WTC11 (cell line): ENCODE results near the gene STBD1. TPM values are rescaled to one million over a fixed set of nuclear protein-coding genes. Genes with fewer than 3 reads are reported as not detected.

Experiments
- ATAC-seq: fragments of 200-7000 bp; cut with Tn5 transposase; 2 replicates; pipeline ENCODE4 v1.10.0; 2021; ENCODE audit warnings: mild to moderate bottlenecking, moderate library complexity
- CTCF ChIA-PET: fragments of 300-600 bp; sonication (Branson Sonifier 250); formaldehyde crosslinking; loops from one replicate; lab custom pipeline; 2021; ENCODE audit warnings: antibody characterized with exemption; lab: Charles Lee
- POLR2A ChIA-PET: fragments of 350-600 bp; sonication (Branson Sonifier 250); formaldehyde crosslinking; loops from one replicate; lab custom pipeline; 2021; ENCODE audit warnings: antibody characterized with exemption; lab: Charles Lee
- DNase-seq: peaks from one replicate; pipeline ENCODE4 v3.0.0; 2021; ENCODE audit warnings: low spot score
- H3K27ac Mint-ChIP-seq: 2 replicates; pipeline ENCODE4 v1.8.0; 2021; ENCODE audit warnings: mixed read lengths
- H3K27me3 Mint-ChIP-seq: 2 replicates; pipeline ENCODE4 v1.8.0; 2021; ENCODE audit warnings: low read depth, mild to moderate bottlenecking, moderate library complexity, mixed read lengths
- H3K36me3 Mint-ChIP-seq: 2 replicates; pipeline ENCODE4 v1.8.0; 2021; ENCODE audit warnings: mixed read lengths
- H3K4me1 Mint-ChIP-seq: 2 replicates; pipeline ENCODE4 v1.8.0; 2022; ENCODE audit warnings: mixed read lengths
- H3K4me3 Mint-ChIP-seq: 2 replicates; pipeline ENCODE4 v1.8.0; 2021; ENCODE audit warnings: mild to moderate bottlenecking, moderate library complexity, mixed read lengths
- H3K9me3 Mint-ChIP-seq: 2 replicates; pipeline ENCODE4 v1.8.0; 2021; ENCODE audit warnings: mixed read lengths
- AFF4 ChIP-seq: sonication (generic); formaldehyde crosslinking; IDR thresholded peaks from 2 replicates; pipeline ENCODE4 v1.8.1; 2023; ENCODE audit warnings: mild to moderate bottlenecking, missing genetic modification reagents, borderline replicate concordance
- ATF1 ChIP-seq: sonication (generic); formaldehyde crosslinking; IDR thresholded peaks from 2 replicates; pipeline ENCODE4 v1.8.1; 2023; ENCODE audit warnings: mild to moderate bottlenecking, moderate library complexity, missing genetic modification reagents
- CDX4 ChIP-seq: fragments of 250-450 bp; sonication (Bioruptor Pico); IDR thresholded peaks from 2 replicates; pipeline ENCODE4 v1.9.0; 2021; ENCODE audit warnings: moderate library complexity, mild to moderate bottlenecking, inconsistent platforms, borderline replicate concordance
- E2F5 ChIP-seq: sonication (generic); formaldehyde crosslinking; IDR thresholded peaks from 2 replicates; pipeline ENCODE4 v1.8.1; 2022; ENCODE audit warnings: mild to moderate bottlenecking, moderate library complexity, missing genetic modification reagents
- ETV6 ChIP-seq: sonication (generic); formaldehyde crosslinking; IDR thresholded peaks from 2 replicates; pipeline ENCODE4 v1.8.1; 2022; ENCODE audit warnings: mild to moderate bottlenecking, missing genetic modification reagents
- FOXJ3 ChIP-seq: sonication (generic); formaldehyde crosslinking; IDR thresholded peaks from 2 replicates; pipeline ENCODE4 v1.9.0; 2021; ENCODE audit warnings: missing genetic modification reagents, mild to moderate bottlenecking, borderline replicate concordance
- GRHL2 ChIP-seq: fragments of 250-450 bp; sonication (Bioruptor Pico); IDR thresholded peaks from 2 replicates; pipeline ENCODE4 v1.8.0; 2022; ENCODE audit warnings: mild to moderate bottlenecking, moderate library complexity; ENCODE audit not compliant: insufficient replicate concordance, severe bottlenecking
- JAZF1 ChIP-seq: fragments of 250-450 bp; sonication (Bioruptor Pico); IDR thresholded peaks from 2 replicates; pipeline ENCODE4 v1.9.0; 2021; ENCODE audit warnings: moderate library complexity, mild to moderate bottlenecking, inconsistent platforms
- NFYB ChIP-seq: sonication (generic); formaldehyde crosslinking; conservative IDR thresholded peaks from 2 replicates; pipeline ENCODE4 v1.8.0; 2022; ENCODE audit warnings: low read depth, missing genetic modification reagents
- NR3C1 ChIP-seq: sonication (generic); formaldehyde crosslinking; conservative IDR thresholded peaks from 2 replicates; pipeline ENCODE4 v1.8.1; 2023; ENCODE audit warnings: low read depth, mild to moderate bottlenecking, missing genetic modification reagents
- OVOL2 ChIP-seq: fragments of 250-450 bp; sonication (Bioruptor Pico); IDR thresholded peaks from 2 replicates; pipeline ENCODE4 v1.9.0; 2021; ENCODE audit warnings: mild to moderate bottlenecking, borderline replicate concordance
- RELA ChIP-seq: sonication (generic); formaldehyde crosslinking; IDR thresholded peaks from 2 replicates; pipeline ENCODE4 v1.8.1; 2022; ENCODE audit warnings: missing genetic modification reagents, mild to moderate bottlenecking, borderline replicate concordance
- RORB ChIP-seq: fragments of 250-450 bp; sonication (Bioruptor Pico); IDR thresholded peaks from 2 replicates; pipeline ENCODE4 v1.9.0; 2021; ENCODE audit warnings: mild to moderate bottlenecking
- ZBTB21 ChIP-seq: sonication (generic); formaldehyde crosslinking; IDR thresholded peaks from 2 replicates; pipeline ENCODE4 v1.8.1; 2023; ENCODE audit warnings: mild to moderate bottlenecking, missing genetic modification reagents, borderline replicate concordance
- ZBTB43 ChIP-seq: sonication (generic); formaldehyde crosslinking; IDR thresholded peaks from 2 replicates; pipeline ENCODE4 v1.8.1; 2023; ENCODE audit warnings: mild to moderate bottlenecking, missing genetic modification reagents
- ZNF263 ChIP-seq: sonication (generic); formaldehyde crosslinking; IDR thresholded peaks from 2 replicates; pipeline ENCODE4 v1.8.1; 2022; ENCODE audit warnings: low read depth, mild to moderate bottlenecking, moderate library complexity, missing genetic modification reagents
- ZNF423 ChIP-seq: fragments of 250-450 bp; sonication (Bioruptor Pico); IDR thresholded peaks from 2 replicates; pipeline ENCODE4 v2.1.2; 2022; ENCODE audit warnings: mild to moderate bottlenecking, moderate library complexity
- ZNF512 ChIP-seq: sonication (generic); formaldehyde crosslinking; IDR thresholded peaks from 2 replicates; pipeline ENCODE4 v1.8.1; 2022; ENCODE audit warnings: missing genetic modification reagents, borderline replicate concordance
- ZNF671 ChIP-seq: fragments of 250-450 bp; sonication (Bioruptor Pico); IDR thresholded peaks from 2 replicates; pipeline ENCODE4 v1.8.0; 2021; ENCODE audit warnings: mild to moderate bottlenecking
- total RNA-seq: library from RNA; stranded (reverse); gene quantifications from 3 replicates; pipeline ENCODE4 v1.2.3, GENCODE V29; 2021

Gene STBD1
- total RNA-seq, 1 experiment from 2014 or later = 1.4 TPM

- TF ChIP-seq ZNF512 = no peak
- TF ChIP-seq JAZF1 = no peak
- no peak for TF ChIP-seq ATF1 (CRISPR knock-in tag)
Measured at GRCh38 chr4:76270244-76271175, 36.0 kb upstream of the STBD1 start (continued).

- Mint-ChIP-seq H3K27ac (no peak overlapping the region), H3K36me3 (no peaks in the 10 kb centered on the region), H3K9me3 (no peaks in the 10 kb centered on the region), H3K4me1 (no peaks in the 10 kb centered on the region), H3K4me3 (no peak overlapping the region), H3K27me3 (peaks cover 3% of the 10 kb centered on the region)
- CTCF ChIA-PET = interaction anchor here (1.3 kb wide), 1 partner anchor 107 kb away, joined by 3 read pairs; no protein-coding TSS in a partner anchor
- POLR2A ChIA-PET = no interaction called here
- ATAC-seq (no peak), DNase-seq (no peak)
- no peak for TF ChIP-seq NR3C1
- no peak for TF ChIP-seq ZNF671 (CRISPR knock-in tag)
- TF ChIP-seq E2F5 (CRISPR knock-in tag) = no peak
- no peak for TF ChIP-seq ZNF263 (CRISPR knock-in tag)
- no peak for TF ChIP-seq CDX4 (CRISPR knock-in tag)
- no peak for TF ChIP-seq NFYB (CRISPR knock-in tag)
- no peak for TF ChIP-seq ETV6 (CRISPR knock-in tag)
- no peak for TF ChIP-seq OVOL2 (CRISPR knock-in tag)
- no peak for TF ChIP-seq GRHL2 (CRISPR knock-in tag)
- no peak for TF ChIP-seq ZBTB21 (CRISPR knock-in tag)
- no peak for TF ChIP-seq RORB (CRISPR knock-in tag)
Measured at GRCh38 chr4:76271248-76271647, 35.3 kb upstream of the STBD1 start.

- Mint-ChIP-seq H3K4me3 (no peak overlapping the region), H3K4me1 (no peaks in the 10 kb centered on the region), H3K27me3 (peaks cover 3% of the 10 kb centered on the region), H3K27ac (no peak overlapping the region), H3K9me3 (no peaks in the 10 kb centered on the region), H3K36me3 (no peaks in the 10 kb centered on the region)
- POLR2A ChIA-PET = no interaction called here
- ATAC-seq (no peak), DNase-seq (no peak)
- no peak for TF ChIP-seq ZNF423 (CRISPR knock-in tag)
- CTCF ChIA-PET = no interaction called here
Measured at GRCh38 chr4:76272073-76272472, 34.5 kb upstream of the STBD1 start.

GRCh38 chr4:76272582-76272981, 34.0 kb upstream of the STBD1 start:
- CTCF ChIA-PET = no interaction called here
- TF ChIP-seq CDX4 (CRISPR knock-in tag) = no peak
- no peak for TF ChIP-seq FOXJ3 (CRISPR knock-in tag)
- no peak for TF ChIP-seq RELA
- TF ChIP-seq E2F5 (CRISPR knock-in tag) = no peak
- TF ChIP-seq AFF4 (CRISPR knock-in tag) = no peak
- TF ChIP-seq RORB (CRISPR knock-in tag) = no peak
- no peak for TF ChIP-seq ATF1 (CRISPR knock-in tag)
- TF ChIP-seq ZBTB43 (CRISPR knock-in tag) = no peak

More at GRCh38 chr4:76272582-76272981, 34.0 kb upstream of the STBD1 start:
- ATAC-seq = no peak
- Mint-ChIP-seq H3K36me3 (no peaks in the 10 kb centered on the region), H3K9me3 (no peaks in the 10 kb centered on the region), H3K27ac (no peak overlapping the region), H3K27me3 (peaks cover 3% of the 10 kb centered on the region), H3K4me3 (no peak overlapping the region), H3K4me1 (no peaks in the 10 kb centered on the region)
- DNase-seq = no peak
- POLR2A ChIA-PET = no interaction called here
